ENCODE measurements around the gene RAD21L1.
A peak's percentile ranks its signal among the peaks of the same experiment; 100 is the strongest.

The RAD21L1 gene

GRCh38 chr20:1225783-1226654 is at the start of gene RAD21L1:
Gene RAD21L1, plus strand, starts transcription at chr20:1226044. Its CDS starts 2,410 bp downstream, at chr20:1228454.
- peak; percentile 74 for DNase-seq

DNA sequence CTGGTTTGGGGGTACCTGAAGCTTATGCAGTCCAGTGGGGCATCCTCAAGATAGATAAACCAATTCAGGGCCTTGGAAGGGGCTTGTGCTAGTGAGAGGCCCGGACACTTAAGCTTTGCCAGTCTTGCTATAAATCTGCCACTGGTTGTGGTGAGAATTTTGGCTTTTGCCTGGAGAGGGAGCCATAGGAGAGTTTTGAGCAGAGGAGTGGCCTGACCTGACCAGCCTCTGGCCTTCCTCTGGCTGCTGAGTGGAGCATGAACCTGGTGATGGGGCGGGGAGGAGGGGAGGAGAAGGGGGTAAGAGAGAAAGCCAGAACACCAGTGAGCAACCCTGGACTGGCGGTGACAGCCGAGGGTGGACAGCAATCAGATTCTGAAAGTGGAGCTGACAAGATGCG is 48.2 kb upstream of the RAD21L1 start:
- no peak for DNase-seq

DNA sequence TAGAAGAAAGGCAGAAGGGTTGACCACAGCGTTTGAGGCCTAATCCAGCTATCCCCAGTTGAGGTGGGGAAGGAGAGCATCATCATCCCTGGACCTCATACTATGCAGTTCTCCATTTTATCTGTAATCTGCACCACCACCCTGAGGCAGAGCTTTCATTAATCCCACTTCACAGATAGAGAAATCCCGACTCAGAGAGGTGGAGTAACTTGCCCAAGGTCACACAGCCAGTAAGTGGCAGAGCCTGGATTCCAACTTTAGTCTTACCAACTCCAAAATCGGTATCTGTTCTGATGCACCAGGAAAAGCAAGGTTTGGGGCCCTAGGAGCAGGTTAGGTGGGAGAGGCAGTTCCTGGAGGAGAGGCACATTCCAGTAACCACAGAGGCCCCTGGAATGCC is 47.7 kb upstream of the RAD21L1 start:
- no peak for DNase-seq

DNA sequence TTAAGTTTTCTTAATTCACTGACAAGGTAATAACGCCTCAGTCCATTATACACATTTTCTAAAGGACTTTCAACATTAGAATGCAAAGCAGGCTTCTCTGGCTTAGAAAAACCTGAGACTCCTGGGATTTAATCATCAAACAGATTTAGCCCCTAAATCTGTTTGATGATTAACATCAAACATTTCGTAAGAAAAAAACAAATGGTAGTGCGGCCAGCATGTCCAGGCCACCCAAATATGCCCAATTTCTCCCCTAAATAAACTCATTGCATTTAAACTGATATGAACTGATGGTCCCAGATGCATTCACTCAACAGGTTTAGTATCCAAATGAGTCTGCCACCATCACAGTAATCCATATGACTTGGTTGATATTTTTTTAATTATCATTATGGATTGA is 47.2 kb upstream of the RAD21L1 start:
- DNase-seq, result no peak

DNA sequence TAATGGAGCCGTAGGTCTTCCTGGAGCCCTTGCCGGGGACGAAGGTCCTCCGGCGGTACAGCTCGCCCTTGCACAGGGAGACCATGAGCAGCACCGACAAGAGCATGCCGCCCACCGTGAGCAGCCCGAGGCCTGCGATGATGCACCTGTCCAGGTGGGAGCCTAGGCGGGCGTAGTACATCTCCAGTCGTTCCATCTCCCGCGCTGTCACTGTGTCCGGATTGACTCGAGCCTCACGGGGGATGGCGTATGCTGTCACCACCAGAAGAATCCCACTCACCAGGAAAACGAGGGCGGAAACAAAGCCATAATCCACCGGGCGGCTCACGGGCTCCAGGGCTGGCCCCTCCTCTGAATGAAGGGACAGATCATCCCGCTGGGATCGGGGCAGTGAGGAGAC is 44.9 kb upstream of the RAD21L1 start:
- DNase-seq, result no peak

- no peak for DNase-seq
These were observed 43.7 kb upstream of the RAD21L1 start for GRCh38 chr20:1182106-1182505.

GRCh38 chr20:1183153-1183552 is 42.7 kb upstream of the RAD21L1 start:
- no peak for DNase-seq

DNA sequence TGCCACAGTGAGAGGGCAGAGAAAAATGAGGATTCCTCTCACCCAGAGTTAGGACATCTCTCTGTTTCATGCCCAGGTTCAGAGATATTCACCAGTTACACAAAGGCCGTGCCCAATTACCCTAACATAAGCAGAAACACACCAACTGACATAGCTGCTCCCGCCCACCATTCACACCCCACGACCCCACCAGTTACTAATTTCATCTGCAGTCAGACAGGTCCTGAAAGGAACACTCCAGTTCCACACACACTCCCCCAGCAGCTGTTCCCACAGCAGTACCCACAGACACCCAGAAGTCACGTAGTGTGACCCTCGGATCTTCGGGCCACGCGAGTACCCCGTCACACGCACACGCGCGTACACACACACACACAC is 41.6 kb upstream of the RAD21L1 start:
- no peak for DNase-seq

DNA sequence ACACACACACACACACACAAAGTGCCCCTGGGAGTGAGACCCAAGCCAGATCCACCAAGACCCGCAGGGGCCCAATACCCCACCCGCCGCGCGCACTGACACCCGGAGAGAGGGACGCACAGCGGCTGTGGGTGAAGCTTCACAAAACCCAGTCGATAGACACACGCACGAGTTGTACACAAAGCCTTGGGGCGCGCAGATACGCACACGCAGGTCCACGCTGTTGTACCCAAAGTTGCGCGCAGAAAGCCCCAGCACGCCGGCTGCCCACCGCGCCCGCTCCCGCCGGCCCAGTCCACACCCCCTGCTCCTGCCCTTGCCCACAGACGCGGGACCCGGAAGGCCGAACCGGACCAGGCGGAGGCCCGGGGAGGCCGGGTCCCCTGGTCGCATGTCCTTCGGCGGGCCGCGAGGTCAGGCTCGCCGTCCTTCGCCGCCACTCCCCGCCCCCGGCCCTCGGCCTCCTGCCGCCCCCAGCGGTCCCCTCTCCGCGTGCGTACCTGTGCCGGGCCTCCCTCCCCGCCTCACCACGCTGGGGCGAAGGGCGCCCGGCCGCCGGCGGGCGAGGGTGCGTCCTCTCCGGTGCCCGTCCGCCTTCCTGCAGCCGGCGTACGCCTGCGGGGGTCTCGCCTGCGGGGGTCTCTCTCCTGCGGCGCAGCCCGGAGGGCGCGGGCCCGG is 41.1 kb upstream of the RAD21L1 start, which contains the start of gene TMEM74B:
TMEM74B (minus strand) TSS at position 344 of the 678 bp plus-strand sequence. CDS start 1,180 bp downstream, outside the sequence.
- no peak for DNase-seq

- DNase-seq, result no peak
These were observed 40.5 kb upstream of the RAD21L1 start for GRCh38 chr20:1185316-1185741.

- peak; percentile 72 for DNase-seq
These were observed 40.0 kb upstream of the RAD21L1 start for GRCh38 chr20:1185790-1186334.

- no peak for DNase-seq
These were observed 39.4 kb upstream of the RAD21L1 start for GRCh38 chr20:1186367-1186991.

DNA sequence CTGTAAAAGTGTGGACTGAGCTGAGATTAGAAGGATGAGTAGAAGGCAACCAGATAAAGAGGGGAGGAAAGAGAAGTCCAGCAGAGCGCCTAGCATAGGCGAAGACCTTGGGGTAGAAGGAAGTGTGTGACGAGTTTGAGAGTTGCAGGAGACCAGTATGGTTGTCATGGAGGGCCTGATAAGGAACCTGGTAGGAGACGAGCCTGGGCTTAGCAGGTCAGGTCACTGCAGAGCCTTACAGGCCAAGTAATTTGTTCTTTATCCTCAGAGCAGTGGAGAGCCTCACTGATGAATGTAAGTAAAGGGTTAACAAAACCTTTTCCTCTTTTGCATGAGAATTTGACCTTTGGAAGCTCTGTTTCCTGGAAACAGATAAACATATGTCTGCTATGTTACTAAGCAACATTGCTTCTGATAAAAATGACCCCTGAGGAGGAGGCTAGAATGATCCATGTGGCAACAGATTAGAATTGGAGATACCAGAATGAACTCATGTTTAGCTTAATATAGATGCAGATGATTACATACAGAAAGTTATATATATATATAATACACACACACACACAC is 38.2 kb upstream of the RAD21L1 start:
- DNase-seq, result peak; percentile 70

DNA sequence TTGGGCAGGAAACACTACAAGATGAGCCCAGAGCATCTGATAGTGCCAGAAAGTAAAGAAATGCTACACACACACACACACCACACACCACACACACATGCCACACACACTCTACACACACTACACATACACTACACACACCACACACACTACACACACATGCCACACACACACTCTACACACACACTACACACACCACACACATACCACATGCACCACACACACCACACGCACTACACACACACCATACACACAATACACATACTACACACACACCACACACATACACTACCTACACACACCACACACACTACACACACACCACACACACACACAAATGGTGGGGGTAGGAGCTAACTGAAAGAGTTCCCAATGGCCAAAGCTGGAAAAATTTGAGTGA is 37.5 kb upstream of the RAD21L1 start:
- no peak for DNase-seq

GRCh38 chr20:1189827-1190226 is 36.0 kb upstream of the RAD21L1 start:
- DNase-seq, result no peak

DNA sequence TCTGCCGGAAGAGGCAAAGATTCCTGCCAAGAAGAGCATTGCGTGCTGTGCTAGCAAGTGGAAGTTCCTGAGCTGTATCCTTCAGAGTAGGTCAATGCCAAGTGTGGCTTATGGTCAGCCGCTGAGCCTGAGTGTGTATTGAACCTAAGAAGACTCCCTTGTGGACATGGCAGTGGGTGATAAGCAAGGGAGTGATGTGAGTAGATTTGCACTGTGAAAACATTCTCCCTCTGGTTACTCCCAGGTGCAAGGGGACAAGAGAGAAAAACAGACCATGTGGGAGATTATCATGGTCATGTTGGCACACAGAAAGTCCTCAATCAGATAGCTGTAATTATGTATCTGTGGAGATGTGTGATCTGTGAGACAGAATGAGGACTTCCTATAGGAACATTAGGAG is 35.0 kb upstream of the RAD21L1 start:
- DNase-seq, result no peak

DNA sequence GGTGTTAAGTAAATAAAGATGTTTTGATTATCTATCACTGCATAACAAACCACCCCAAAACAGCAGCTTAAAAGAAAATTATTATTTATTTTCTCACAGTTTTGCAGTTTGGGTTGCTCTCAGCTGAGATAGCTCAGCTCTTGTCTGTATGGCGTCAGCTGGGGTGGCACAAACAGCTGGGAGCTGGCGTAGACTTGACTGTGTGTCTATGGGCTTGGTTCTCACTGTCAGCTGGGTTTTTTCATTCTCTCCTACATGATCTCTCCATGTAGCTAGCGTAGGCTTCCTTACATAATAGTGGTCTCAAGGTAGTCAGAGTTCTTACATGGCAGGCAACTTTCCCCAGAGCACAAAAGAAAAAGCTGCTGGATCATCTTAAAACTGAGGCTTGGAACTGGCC is 34.5 kb upstream of the RAD21L1 start:
- no peak for DNase-seq

- no peak for DNase-seq
These were observed 30.6 kb upstream of the RAD21L1 start for GRCh38 chr20:1195226-1195625.

DNA sequence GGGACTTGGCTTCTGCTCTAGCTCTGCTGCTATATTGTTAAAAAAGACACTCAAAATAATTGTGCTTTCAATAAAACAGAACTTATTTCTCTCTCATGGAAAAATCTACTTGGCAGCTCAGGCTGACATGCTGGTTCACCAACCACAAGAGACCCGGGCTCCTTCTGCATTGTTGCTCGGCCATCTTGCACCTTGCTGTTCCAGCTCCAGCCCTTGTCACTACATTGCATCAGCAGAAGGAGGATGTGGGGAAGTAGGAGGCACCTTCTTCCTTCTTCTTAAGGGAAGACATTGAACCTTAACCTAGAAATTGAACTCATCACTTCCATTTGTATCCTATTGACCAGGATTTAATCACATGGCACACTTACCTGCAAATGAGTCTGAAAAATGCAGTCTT is 29.2 kb upstream of the RAD21L1 start:
- DNase-seq, result no peak

- DNase-seq, result no peak
These were observed 28.0 kb upstream of the RAD21L1 start for GRCh38 chr20:1197801-1198200.

DNA sequence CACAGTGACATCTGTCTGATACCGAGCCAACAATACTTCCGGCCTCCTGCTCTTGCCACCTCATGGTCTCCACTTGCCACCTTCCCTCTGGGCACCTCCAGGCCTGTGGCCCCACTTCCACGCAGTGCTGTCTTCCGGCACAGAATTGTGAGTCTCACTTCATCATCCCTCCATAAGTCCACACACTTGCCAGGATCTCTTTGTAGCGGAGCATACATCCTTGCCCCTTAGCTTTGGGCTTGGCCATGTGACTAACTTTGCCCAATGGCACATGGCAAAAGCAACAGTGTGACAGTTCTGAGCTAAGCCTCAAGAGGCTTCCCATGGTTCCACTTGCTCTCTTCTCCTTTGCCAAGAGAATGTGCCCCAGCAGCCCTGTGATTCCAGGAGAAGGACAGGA is 27.1 kb upstream of the RAD21L1 start:
- no peak for DNase-seq

DNA sequence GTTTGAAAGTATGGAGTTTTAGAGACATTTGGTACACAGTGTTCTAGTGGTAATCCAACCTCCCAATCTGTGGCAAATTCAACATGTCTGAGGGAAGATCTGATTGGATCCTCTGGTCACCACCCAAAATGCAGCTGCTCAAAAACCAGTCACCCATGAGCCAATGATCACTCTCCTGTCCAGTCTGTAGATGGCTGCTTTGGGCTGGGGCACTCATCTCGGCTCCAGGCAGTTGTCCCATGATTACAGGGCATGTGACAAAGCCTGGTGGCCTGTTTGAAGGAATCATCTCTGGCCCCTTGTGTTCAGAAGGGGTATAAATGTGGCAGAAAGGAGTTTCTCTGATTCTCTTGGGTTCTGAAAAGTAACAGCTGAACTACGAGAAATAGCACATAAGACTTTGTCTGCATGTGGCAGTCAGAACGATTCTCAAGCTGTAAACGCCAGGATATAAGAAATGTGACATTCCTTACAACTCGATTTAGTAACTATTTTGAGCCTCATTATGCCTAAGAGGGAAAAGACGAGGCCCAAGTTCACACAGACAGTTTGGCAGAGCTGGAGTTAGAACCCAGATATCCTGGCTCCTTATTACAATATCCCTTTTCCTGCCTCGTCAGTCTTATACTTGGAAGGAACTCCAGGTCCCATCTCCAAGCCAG is 26.5 kb upstream of the RAD21L1 start:
- no peak for DNase-seq

DNA sequence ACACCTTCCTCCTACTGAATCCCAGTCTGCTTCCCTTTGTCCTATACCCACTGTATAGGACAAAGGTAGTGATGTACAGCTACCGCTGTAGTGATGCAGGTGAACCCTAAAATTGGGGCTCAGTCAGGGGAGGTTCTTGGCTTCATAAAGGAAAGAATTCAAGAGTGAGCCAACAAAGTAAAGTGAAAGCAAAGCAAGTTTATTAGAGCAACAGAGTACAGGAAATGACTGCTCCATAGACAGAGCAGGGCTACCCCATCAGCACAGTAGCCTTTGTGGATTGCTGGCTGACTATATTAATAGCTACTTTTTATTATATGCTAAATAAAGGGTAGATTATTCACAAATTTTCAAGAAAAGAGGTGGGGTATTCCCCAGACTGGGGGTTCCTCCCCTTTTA is 25.9 kb upstream of the RAD21L1 start:
- DNase-seq, result no peak

All from hematopoietic multipotent progenitor cell treated with erythropoietin and hydrocortisone succinate and interleukin-3 and kit ligand, for 6 days (in vitro differentiated cells).